ENCODE data around the gene LRRC43.

DNA sequence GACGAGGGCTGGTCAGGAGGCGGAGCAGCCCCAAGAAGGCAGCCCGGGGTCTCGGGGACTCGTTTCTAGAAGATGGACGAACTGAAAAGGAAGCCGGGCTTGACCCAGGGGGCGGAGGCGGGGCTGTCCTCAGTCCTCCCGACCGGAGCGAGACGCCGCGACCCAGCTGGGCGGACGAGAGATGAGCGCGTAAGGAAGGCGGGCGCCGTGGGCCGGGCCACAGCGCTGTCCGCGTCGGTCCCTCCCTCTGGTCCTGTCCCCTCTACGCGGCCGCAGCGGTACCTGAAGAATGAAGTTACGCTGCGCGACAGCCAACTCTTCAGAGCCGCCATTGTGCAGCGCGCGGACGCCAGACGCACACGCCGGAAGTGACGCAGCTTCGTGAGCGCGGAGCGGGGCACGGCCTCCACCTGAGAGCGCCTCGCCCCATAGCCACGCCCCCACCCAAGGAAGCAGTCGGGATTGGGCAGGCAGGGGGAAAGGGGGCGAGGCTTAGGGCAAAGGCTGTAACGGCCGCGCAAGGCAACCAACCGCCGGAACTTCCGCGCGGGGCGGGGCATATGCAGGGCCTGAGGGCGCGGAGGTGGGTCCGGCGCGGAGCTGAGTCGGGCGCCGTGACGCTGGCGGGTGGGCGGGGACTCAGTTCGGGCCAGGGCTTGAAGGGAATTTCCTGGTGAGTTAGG, 42.9 kb downstream of the LRRC43 start, which contains the start of gene DIABLO:
- TF ChIP-seq POLR2A (IDR thresholded peaks at IDR 0.05) = peak in 2 of 4 donors; percentile 70 to 97
- peak; percentile 99 for TF ChIP-seq POLR2AphosphoS5 (IDR thresholded peaks at IDR 0.05)
- TF ChIP-seq, protein P1, sequence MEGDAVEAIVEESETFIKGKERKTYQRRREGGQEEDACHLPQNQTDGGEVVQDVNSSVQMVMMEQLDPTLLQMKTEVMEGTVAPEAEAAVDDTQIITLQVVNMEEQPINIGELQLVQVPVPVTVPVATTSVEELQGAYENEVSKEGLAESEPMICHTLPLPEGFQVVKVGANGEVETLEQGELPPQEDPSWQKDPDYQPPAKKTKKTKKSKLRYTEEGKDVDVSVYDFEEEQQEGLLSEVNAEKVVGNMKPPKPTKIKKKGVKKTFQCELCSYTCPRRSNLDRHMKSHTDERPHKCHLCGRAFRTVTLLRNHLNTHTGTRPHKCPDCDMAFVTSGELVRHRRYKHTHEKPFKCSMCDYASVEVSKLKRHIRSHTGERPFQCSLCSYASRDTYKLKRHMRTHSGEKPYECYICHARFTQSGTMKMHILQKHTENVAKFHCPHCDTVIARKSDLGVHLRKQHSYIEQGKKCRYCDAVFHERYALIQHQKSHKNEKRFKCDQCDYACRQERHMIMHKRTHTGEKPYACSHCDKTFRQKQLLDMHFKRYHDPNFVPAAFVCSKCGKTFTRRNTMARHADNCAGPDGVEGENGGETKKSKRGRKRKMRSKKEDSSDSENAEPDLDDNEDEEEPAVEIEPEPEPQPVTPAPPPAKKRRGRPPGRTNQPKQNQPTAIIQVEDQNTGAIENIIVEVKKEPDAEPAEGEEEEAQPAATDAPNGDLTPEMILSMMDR (IDR thresholded peaks at IDR 0.05) = no peak
- no peak for TF ChIP-seq EP300 (IDR thresholded peaks at IDR 0.05)
